Heart left ventricle (tissue), 16 donors: Measurements from ENCODE around the gene KCNJ5. TPM values are rescaled to one million over a fixed set of nuclear protein-coding genes. Genes with fewer than 3 reads are reported as not detected.

Experiments used
- ATAC-seq, 4 donors: fragments of 200-7000 bp; cut with Tn5 transposase; one replicate each; pipeline ENCODE4 v1.9.1; 2020 to 2022; ENCODE audit warnings: moderate library complexity in 4 of 4, mild to moderate bottlenecking in 3 of 4, moderate number of reproducible peaks in 1 of 4
- DNase-seq, 5 donors: peaks; one replicate each; pipeline ENCODE4 v3.0.0-alpha.2; 2020
- H3K27ac ChIP-seq, 12 donors: fragments of 200-600 bp; sonication (generic) in 4 of 12; one replicate each; pipeline versions ENCODE4 v1.5.0 to v1.8.0; 2016 to 2022; ENCODE audit warnings: mild to moderate bottlenecking in 2 of 12
- H3K27me3 ChIP-seq, 9 donors: fragments of 200-600 bp; sonication (generic) in 2 of 9; one replicate each; pipeline versions ENCODE4 v1.5.1 to v1.8.0; 2016 to 2022; ENCODE audit warnings: mild to moderate bottlenecking in 3 of 9
- H3K36me3 ChIP-seq, 9 donors: fragments of 200-600 bp; sonication (generic) in 2 of 9; one replicate each; pipeline versions ENCODE4 v1.5.0 to v1.8.0; 2018 to 2022; ENCODE audit warnings: mild to moderate bottlenecking in 2 of 9
- H3K4me1 ChIP-seq, 12 donors: fragments of 200-600 bp; sonication (generic) in 4 of 12; one replicate each; pipeline versions ENCODE4 v1.5.0 to v1.8.0; 2016 to 2022; ENCODE audit warnings: mild to moderate bottlenecking in 3 of 12
- H3K4me3 ChIP-seq, 12 donors: fragments of 200-600 bp; sonication (generic) in 4 of 12; one replicate each; pipeline versions ENCODE4 v1.5.0 to v1.8.0; 2017 to 2022; ENCODE audit warnings: mild to moderate bottlenecking in 9 of 12, moderate library complexity in 4 of 12
- H3K9me3 ChIP-seq, 12 donors: fragments of 200-600 bp; sonication (generic) in 4 of 12; one replicate each; pipeline versions ENCODE4 v1.5.0 to v1.8.0; 2016 to 2022; ENCODE audit warnings: mild to moderate bottlenecking in 1 of 12
- POLR2A ChIP-seq, 2 donors: fragments of 450-650 bp; IDR thresholded peaks; one replicate each; pipeline ENCODE4 v1.6.1; 2017; ENCODE audit warnings: antibody characterized with exemption in 2 of 2, mild to moderate bottlenecking in 2 of 2, moderate library complexity in 2 of 2
- WGBS, 4 donors: extraction: QIAGEN DNeasy Blood & Tissue Kit in 2 of 4; methylation state at CpG; one replicate each; pipeline versions ENCODE4 v1.1.5 to v1.1.7; 2013 to 2018; 5-methylcytosine and 5-hydroxymethylcytosine counted together
- intact Hi-C, 10 donors: fragments of 100-400 bp; cut with DNase I; formaldehyde crosslinking; loops; one replicate each; pipeline versions ENCODE4 v1.11.1 to v1.14.2; 2022
- polyA plus RNA-seq, 2 donors: library from polyadenylated mRNA; stranded (reverse); fragments of 200-250 nt; gene quantifications; one replicate each; pipeline ENCODE4 v1.2.3, GENCODE V29; 2013
- total RNA-seq, 9 donors: library from RNA; depleted of rRNA in 2 of 9; stranded (reverse); fragments of >200 nt in 2 of 9; fragmentation: NEBNext Ultra II Directional in 3 of 9; extraction: Animal tissue kit (Norgen Biotek cat#: 25700) in 3 of 9; gene quantifications; one replicate each; pipeline versions ENCODE4 v1.1.0 to v1.2.4, GENCODE V29; 2016 to 2023
- TF ChIP-seq, protein P1 (sequence below), 12 donors: fragments of 200-600 bp; sonication (generic) in 4 of 12; IDR thresholded peaks; one replicate each; pipeline versions ENCODE4 v1.5.0 to v1.8.0; 2018 to 2022; ENCODE audit warnings: antibody characterized with exemption in 12 of 12, mild to moderate bottlenecking in 5 of 12
- donor health status: ischemic (EF 13 %, LVEDD 7.1; RV severe dilation, severe dysfunction).
- donor health status: healthy with polysubstance abuse.
- donor health status: DM: no; HTN: yes; CAD: no.
- donor health status: DM: no; HTN: no; CAD: no.
- donor health status: ischemic (EF 25% LVEDD 6.9; RV normal size, moderate dysfunction).
- donor health status: ischemic (EF 25% LVEDD 5.7; RV mildly dilated, moderate dysfunction).
- donor health status: healthy.
- donor health status: DM: yes; HTN: yes; CAD: no.
- donor health status: ischemic (EF 35%, LVEDD 5.7; RV mildly dilated, moderate dysfunction).
- donor health status: nonischemic (EF 11% LVEDD 7.7; RV severe dilation, severe dysfunction).
- donor health status: DM: yes; HTN: yes; CAD: no.
- donor health status: PGD.
- donor health status: ischemic (EF 29% LVEDD 5.4; RV normal size, mild dysfunction).
- donor health status: nonischemic (EF 23%, LVEDD 6.1; RV moderate dilation, normal function).

Gene KCNJ5
- total and polyA plus RNA-seq, 11 donors = 1.4 to 29.4 (median 6.0) TPM

DNA sequence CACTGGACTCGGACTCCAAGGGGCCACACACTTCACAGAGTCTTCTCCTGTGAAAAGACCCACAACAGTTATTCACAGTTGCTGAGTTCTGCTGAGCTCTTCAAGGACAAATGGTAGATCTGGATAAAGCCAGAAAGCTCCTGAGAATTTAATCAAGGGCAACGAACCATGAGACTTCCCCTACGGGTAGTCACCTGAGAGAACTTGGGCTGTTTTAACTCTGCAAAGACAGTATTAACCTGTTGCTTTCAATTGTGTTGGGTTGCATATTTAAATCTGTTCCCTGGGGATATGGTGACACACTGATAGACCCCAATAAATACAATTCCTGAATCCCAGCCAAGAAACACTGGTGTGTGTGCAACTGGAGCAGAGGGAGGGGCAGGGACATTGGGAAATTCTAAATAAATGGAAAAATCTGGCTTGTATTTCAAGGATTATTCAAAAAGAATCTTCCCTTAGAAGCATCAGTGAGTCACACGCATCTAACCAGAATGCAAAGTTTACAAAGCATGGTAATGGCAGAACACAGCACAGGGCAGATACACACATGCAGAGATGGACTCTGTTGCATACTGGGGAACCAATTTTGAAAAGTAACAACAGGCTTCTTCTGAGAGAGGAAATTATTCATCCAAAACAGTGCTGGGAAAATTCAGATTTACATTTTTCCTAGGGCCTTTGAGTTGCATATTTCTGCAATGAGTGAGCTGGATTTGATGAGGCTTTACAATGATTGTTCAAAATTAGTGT, 28.1 kb upstream of the KCNJ5 start:
- H3K36me3 ChIP-seq = no peaks in the 10 kb centered on the region
- WGBS, 4 donors = 56 to 81% (median 68%) methylated on average over 4 of the region's 4 CpGs
- H3K9me3 ChIP-seq = no peaks in the 10 kb centered on the region
- H3K4me3 ChIP-seq = no peak overlapping the region
- TF ChIP-seq, protein P1, sequence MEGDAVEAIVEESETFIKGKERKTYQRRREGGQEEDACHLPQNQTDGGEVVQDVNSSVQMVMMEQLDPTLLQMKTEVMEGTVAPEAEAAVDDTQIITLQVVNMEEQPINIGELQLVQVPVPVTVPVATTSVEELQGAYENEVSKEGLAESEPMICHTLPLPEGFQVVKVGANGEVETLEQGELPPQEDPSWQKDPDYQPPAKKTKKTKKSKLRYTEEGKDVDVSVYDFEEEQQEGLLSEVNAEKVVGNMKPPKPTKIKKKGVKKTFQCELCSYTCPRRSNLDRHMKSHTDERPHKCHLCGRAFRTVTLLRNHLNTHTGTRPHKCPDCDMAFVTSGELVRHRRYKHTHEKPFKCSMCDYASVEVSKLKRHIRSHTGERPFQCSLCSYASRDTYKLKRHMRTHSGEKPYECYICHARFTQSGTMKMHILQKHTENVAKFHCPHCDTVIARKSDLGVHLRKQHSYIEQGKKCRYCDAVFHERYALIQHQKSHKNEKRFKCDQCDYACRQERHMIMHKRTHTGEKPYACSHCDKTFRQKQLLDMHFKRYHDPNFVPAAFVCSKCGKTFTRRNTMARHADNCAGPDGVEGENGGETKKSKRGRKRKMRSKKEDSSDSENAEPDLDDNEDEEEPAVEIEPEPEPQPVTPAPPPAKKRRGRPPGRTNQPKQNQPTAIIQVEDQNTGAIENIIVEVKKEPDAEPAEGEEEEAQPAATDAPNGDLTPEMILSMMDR (IDR thresholded peaks at IDR 0.05) = no peak
- no peak for TF ChIP-seq POLR2A (IDR thresholded peaks at IDR 0.05)
- no peaks in the 10 kb centered on the region for H3K27me3 ChIP-seq
- intact Hi-C loops = loop anchor here in 2 of 10 donors (10.0 kb wide), 2 partner anchors 808 to 828 kb away; no protein-coding TSS in a partner anchor
- DNase-seq (no peak), ATAC-seq (no peak)
- no peak overlapping the region for H3K27ac ChIP-seq
- H3K4me1 ChIP-seq = peaks cover 0 to 13% (median 7%) of the 10 kb centered on the region in 12 donors

DNA sequence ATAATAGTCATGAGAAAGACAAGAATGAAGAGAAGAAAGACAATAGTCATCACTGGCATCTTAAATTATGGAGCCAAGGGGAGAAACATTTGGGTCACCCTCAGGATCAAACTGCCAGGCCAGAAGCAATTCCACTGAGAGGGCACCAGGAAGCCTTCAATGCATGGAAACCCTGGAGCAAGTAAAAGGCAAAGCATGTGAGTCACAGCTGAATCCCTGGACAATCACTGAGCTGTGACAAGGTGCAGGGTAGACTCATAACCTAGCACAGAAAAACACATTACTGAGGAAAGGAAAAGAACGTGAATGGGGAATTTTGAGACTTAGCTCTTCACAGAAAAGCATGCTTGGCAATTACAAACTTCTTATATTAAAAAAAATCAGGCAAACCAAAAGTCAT, 25.7 kb upstream of the KCNJ5 start:
- Histone ChIP-seq H3K27ac (no peak overlapping the region), H3K36me3 (no peaks in the 10 kb centered on the region), H3K4me1 (peaks cover 0 to 3% (median 0%) of the 10 kb centered on the region in 12 donors), H3K9me3 (no peaks in the 10 kb centered on the region), H3K4me3 (no peak overlapping the region), H3K27me3 (no peaks in the 10 kb centered on the region)
- intact Hi-C loops = loop anchor here in 2 of 10 donors (10.0 kb wide), 2 partner anchors 811 to 831 kb away; no protein-coding TSS in a partner anchor
- 90 to 98% (median 95%) methylated on average over 1 of the region's 1 CpG for WGBS, 4 donors
- no peak for TF ChIP-seq POLR2A (IDR thresholded peaks at IDR 0.05)
- TF ChIP-seq, protein P1 (IDR thresholded peaks at IDR 0.05) = no peak
- DNase-seq = no peak
- no peak for ATAC-seq

DNA sequence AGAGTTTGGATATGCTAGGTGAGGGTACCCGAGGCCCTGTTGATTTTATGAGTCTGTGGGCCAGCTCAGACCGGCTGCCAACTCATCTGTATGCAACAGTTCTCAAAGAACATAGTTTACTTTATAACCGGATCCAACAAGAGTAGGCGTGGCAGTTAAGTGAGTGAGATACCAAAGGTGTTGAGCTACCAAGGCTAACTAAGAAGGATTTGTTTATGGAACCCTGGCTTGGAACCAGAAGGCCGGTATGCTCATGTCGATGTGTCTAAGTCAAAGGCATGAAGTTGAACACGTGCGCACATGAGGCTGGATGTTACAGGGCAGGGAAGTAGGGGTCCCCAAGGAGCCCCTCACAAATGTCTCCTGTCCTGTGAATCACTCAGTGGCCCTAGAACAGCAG, 23.9 kb upstream of the KCNJ5 start, which contains the start of gene KCNJ1:
KCNJ1 (minus strand) TSS at position 20 of the 400 bp plus-strand sequence. CDS start 27,053 bp downstream, outside the sequence.
- Histone ChIP-seq H3K27me3 (no peaks in the 10 kb centered on the region), H3K27ac (no peak within 1 kb of the TSS), H3K4me1 (no peaks in the 10 kb centered on the region), H3K36me3 (no peaks in the 10 kb centered on the region), H3K4me3 (no peak within 1 kb of the TSS), H3K9me3 (no peaks in the 10 kb centered on the region)
- WGBS, 4 donors = 92 to 95% (median 93%) methylated on average over 8 of the region's 8 CpGs
- TF ChIP-seq POLR2A (IDR thresholded peaks at IDR 0.05) = no peak
- TF ChIP-seq, protein P1 (IDR thresholded peaks at IDR 0.05) = no peak
- intact Hi-C loops = loop anchor here in 2 of 10 donors (10.0 kb wide), 2 partner anchors 812 to 832 kb away; no protein-coding TSS in a partner anchor
- DNase-seq (no peak), ATAC-seq (no peak)

DNA sequence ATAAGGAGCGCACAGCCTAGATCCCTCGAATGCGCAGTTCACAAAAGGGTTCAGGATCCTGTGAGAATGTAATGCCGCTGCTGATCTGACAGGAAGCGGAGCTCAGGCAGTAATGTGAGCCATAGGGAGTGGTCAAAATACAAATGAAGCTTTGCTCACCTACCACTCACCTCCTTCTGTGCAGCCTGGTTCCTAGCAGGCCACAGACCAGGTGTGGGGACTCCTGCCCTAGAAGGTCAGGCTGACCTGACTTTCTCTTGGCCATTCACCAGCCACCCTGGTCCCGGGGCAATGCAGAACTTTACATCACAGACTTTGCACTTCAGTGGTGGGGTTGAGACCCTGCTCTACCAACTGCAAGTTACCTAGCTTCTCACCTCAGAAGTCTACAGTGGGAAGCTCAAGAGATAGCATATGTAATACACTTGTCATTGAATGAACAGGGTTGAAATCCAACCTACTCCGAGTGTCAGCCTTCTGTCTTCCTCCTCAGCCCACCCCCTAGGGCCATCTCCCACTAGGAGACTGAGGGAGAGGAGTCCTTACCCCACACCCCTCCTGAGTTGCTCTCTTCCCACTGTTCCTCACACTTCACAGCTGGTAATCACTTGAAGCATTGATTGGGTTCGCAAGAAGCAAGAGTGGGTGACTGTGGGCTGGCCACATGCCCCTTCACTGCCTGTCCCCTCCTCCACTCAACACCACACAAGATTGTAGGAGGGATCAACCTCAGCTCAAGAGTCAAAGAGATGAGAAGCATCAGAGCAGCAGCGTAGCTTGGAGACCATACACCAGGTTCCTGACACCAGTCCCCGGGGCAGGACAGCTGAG, 22.1 kb upstream of the KCNJ5 start:
- Histone ChIP-seq H3K27ac (no peak overlapping the region), H3K4me3 (no peak overlapping the region), H3K4me1 (no peaks in the 10 kb centered on the region), H3K36me3 (no peaks in the 10 kb centered on the region), H3K9me3 (no peaks in the 10 kb centered on the region), H3K27me3 (no peaks in the 10 kb centered on the region)
- ATAC-seq = peak in 1 of 4 donors; percentile 9
- DNase-seq = no peak
- intact Hi-C loops = loop anchor here in 2 of 10 donors (10.0 kb wide), 2 partner anchors 814 to 834 kb away; no protein-coding TSS in a partner anchor
- 91 to 98% (median 96%) methylated on average over 10 of the region's 10 CpGs for WGBS, 4 donors
- TF ChIP-seq, protein P1 (IDR thresholded peaks at IDR 0.05) = no peak
- TF ChIP-seq POLR2A (IDR thresholded peaks at IDR 0.05) = no peak
